Nephron progenitor cell (in vitro differentiated cells): ENCODE measurements around the gene NLRP3.
"Not testable (repeated sequence)": the region's sequence is repeated elsewhere in the genome, so short reads cannot be mapped to it uniquely, and the experiment has no call there.

ENCODE experiments used
- DNase-seq: peaks from one replicate; pipeline ENCODE4 v3.0.0; 2021
- H3K27ac Mint-ChIP-seq: 2 replicates; pipeline ENCODE4 v1.8.0; 2021; ENCODE audit warnings: mild to moderate bottlenecking, moderate library complexity, mixed read lengths
- H3K27me3 Mint-ChIP-seq: 2 replicates; pipeline ENCODE4 v1.8.0; 2021; ENCODE audit warnings: mild to moderate bottlenecking, low read depth, mixed read lengths; ENCODE audit not compliant: poor library complexity
- H3K36me3 Mint-ChIP-seq: 2 replicates; pipeline ENCODE4 v1.8.0; 2021; ENCODE audit warnings: low read depth, mixed read lengths
- H3K4me1 Mint-ChIP-seq: 2 replicates; pipeline ENCODE4 v1.8.0; 2021; ENCODE audit warnings: mixed read lengths
- H3K4me3 Mint-ChIP-seq: 2 replicates; pipeline ENCODE4 v1.8.0; 2021; ENCODE audit warnings: mild to moderate bottlenecking, moderate library complexity, mixed read lengths
- H3K9me3 Mint-ChIP-seq: 2 replicates; pipeline ENCODE4 v1.8.0; 2021; ENCODE audit warnings: mild to moderate bottlenecking, moderate library complexity, mixed read lengths
- TF ChIP-seq, protein P1 (sequence below): fragments of 200-600 bp; sonication (generic); IDR thresholded peaks from 2 replicates; pipeline ENCODE4 v1.5.0; 2021; ENCODE audit warnings: antibody characterized with exemption

Gene NLRP3

DNA sequence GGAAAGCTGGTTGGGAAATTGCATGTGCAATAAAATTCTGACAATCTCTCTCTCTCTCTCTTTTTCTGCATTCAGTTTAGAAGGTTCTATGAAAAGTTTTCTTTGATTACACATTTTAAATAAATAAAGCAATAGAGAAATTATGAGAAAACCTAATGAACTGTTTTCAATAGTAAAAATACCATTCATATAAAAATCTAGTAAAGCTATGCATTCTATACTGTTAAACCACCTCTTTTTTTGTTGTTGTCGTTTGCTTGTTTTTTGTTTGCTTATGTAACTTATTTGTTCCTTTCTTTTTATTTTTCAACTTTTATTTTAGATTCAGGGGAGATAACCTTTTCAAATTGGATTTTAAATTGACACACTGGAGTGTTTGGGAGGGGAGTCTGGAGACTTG, 56.1 kb downstream of the NLRP3 start:
- no peak for DNase-seq
- Mint-ChIP-seq H3K27me3 (peaks cover 3% of the 10 kb centered on the region), H3K9me3 (peaks cover 18% of the 10 kb centered on the region), H3K4me3 (no peak overlapping the region), H3K27ac (no peak overlapping the region), H3K4me1 (no peaks in the 10 kb centered on the region), H3K36me3 (no peaks in the 10 kb centered on the region)
- TF ChIP-seq, protein P1, sequence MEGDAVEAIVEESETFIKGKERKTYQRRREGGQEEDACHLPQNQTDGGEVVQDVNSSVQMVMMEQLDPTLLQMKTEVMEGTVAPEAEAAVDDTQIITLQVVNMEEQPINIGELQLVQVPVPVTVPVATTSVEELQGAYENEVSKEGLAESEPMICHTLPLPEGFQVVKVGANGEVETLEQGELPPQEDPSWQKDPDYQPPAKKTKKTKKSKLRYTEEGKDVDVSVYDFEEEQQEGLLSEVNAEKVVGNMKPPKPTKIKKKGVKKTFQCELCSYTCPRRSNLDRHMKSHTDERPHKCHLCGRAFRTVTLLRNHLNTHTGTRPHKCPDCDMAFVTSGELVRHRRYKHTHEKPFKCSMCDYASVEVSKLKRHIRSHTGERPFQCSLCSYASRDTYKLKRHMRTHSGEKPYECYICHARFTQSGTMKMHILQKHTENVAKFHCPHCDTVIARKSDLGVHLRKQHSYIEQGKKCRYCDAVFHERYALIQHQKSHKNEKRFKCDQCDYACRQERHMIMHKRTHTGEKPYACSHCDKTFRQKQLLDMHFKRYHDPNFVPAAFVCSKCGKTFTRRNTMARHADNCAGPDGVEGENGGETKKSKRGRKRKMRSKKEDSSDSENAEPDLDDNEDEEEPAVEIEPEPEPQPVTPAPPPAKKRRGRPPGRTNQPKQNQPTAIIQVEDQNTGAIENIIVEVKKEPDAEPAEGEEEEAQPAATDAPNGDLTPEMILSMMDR: no peak

DNA sequence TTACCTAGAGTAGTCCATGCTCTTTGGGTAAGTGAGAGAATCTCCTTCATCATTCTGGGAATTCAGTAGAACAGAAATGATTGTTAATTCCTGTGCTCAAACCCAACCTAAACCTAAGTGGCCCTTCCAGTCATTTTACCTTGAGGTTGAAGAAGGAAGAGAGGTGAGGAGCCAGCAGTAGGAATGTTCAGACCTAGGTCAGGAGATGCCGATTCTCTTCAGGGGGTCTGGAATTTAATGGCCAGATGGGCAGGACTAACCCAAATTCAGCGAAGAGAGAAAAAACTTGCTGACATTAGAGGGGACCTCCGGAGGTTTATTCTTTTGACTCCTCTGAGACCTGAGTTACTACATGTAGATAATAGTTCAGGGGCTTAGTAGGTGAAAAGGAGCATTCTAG, 58.4 kb downstream of the NLRP3 start:
- H3K9me3 Mint-ChIP-seq: peaks cover 18% of the 10 kb centered on the region
- H3K27me3 Mint-ChIP-seq: peaks cover 3% of the 10 kb centered on the region
- H3K4me1 Mint-ChIP-seq: no peaks in the 10 kb centered on the region
- TF ChIP-seq, protein P1: no peak
- H3K27ac Mint-ChIP-seq: no peak overlapping the region
- no peaks in the 10 kb centered on the region for H3K36me3 Mint-ChIP-seq
- H3K4me3 Mint-ChIP-seq: no peak overlapping the region
- DNase-seq: no peak

DNA sequence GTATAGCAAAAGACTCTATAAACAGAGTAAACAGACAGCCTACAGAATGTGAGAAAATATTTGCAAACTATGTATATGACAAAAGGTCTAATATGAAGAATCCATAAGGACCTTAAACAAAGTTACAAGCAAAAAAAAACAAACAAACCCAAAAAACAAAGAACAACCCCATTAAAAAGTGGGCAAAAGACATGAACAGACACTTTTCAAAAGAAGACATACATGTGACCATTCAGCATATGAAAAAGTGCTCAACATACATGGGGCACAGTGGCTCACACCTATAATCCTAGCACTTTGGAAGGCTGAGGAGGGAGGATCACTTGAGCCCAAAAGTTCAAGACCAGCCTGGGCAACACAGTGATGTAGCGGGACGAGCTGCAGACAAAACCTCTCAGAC, 59.8 kb downstream of the NLRP3 start:
- TF ChIP-seq, protein P1: no peak
- Mint-ChIP-seq H3K9me3 (peaks cover 18% of the 10 kb centered on the region), H3K4me3 (no peak overlapping the region), H3K36me3 (no peaks in the 10 kb centered on the region), H3K27ac (no peak overlapping the region), H3K4me1 (no peaks in the 10 kb centered on the region), H3K27me3 (peaks cover 3% of the 10 kb centered on the region)
- no peak for DNase-seq

DNA sequence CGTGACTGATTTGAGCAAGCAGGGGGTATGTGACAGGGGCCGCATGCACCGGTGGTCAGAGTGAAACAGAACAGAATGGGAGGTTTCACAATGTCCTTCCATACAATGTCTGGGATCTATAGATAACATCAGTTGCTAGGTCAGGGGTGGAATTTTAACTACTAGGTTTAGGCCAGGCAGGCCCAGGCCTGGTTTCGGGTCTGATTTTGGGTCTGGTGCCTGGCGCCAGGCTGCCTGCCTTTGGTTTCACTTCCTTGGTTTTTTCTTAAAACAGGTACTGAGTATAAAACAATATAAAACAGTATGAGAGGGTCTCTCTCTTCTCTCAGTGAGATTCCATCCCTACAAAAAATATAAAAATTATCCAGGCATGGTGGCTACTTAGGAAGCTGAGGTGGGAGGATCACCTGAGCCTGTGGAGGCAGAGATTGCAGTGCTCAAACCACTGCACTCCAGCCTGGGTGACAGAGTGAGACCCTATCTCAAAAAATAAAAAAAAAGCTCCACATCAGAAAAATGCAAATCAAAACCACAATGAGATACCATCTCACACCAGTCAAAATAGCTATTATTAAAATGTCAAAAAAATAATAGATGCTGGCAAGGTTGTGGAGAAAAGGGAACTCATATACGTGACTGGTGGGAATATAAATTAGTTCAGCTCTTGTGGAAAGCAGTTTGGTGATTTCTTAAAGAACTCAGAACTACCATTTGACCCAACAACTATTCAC, 60.5 kb downstream of the NLRP3 start:
- DNase-seq, H3K4me1 Mint-ChIP-seq, H3K27ac Mint-ChIP-seq, H3K4me3 Mint-ChIP-seq, H3K27me3 Mint-ChIP-seq, H3K36me3 Mint-ChIP-seq: not testable (repeated sequence)
- peaks cover 18% of the 10 kb centered on the region for H3K9me3 Mint-ChIP-seq

DNA sequence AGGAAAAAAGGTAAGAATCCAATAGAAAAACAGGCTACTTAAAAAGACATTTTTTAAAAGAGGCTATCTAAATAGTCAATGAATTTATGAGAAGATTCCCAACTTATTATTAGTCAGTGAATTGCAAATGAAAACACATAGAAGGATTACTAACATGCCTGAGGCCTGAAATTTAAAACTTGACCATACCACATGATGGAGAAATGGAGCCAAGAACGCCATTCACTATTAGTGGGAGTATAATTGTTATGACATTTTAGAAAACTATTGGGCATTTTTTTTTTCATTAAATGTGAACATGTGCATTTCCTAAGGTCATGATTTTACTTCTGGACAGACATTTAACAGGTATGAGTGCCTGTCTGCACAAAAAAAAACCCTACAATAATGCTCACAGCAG, 66.8 kb downstream of the NLRP3 start:
- DNase-seq: no peak
- no peak overlapping the region for H3K4me3 Mint-ChIP-seq
- H3K27me3 Mint-ChIP-seq: no peaks in the 10 kb centered on the region
- TF ChIP-seq, protein P1: no peak
- H3K27ac Mint-ChIP-seq: no peak overlapping the region
- H3K9me3 Mint-ChIP-seq: no peaks in the 10 kb centered on the region
- H3K4me1 Mint-ChIP-seq: no peaks in the 10 kb centered on the region
- no peaks in the 10 kb centered on the region for H3K36me3 Mint-ChIP-seq

DNA sequence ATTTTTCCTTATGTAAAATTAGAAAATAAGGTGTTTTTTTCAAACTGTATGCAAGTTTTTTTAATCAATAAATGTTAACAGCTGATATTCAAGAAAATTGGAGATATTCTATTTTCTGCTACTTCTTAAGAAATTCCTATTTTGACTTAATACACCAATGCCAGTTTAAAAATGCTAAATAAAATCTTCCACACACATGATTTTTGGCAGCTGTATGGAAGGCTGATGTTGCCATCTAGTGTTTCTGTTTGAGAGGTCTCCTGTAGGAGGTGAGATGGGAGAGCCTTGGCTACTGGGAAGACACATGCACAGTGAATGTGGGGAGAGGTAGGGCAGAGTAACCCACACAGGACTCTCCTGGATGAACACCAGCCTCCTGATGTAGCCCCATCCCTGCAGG, 71.1 kb downstream of the NLRP3 start:
- H3K4me3 Mint-ChIP-seq: no peak overlapping the region
- no peaks in the 10 kb centered on the region for H3K36me3 Mint-ChIP-seq
- no peaks in the 10 kb centered on the region for H3K9me3 Mint-ChIP-seq
- peaks cover 9% of the 10 kb centered on the region for H3K27me3 Mint-ChIP-seq
- TF ChIP-seq, protein P1: peak; percentile 30
- no peak overlapping the region for H3K27ac Mint-ChIP-seq
- DNase-seq: peak; percentile 6
- H3K4me1 Mint-ChIP-seq: no peaks in the 10 kb centered on the region
